K562 treated with DMSO at 1 percent for 12 hours (cell line): ENCODE measurements around the gene CLK2. TPM values are rescaled to one million over a fixed set of nuclear protein-coding genes. Genes with fewer than 3 reads are reported as not detected.

Experiments
- total RNA-seq: library from RNA; unstranded; fragments of 300-600 nt; gene quantifications from 2 replicates; pipeline ENCODE4 v1.2.3, GENCODE V29; 2022; ENCODE audit not compliant: insufficient read depth

The CLK2 gene
- 21.7 and 62.2 TPM in 2 replicates for total RNA-seq

DNA sequence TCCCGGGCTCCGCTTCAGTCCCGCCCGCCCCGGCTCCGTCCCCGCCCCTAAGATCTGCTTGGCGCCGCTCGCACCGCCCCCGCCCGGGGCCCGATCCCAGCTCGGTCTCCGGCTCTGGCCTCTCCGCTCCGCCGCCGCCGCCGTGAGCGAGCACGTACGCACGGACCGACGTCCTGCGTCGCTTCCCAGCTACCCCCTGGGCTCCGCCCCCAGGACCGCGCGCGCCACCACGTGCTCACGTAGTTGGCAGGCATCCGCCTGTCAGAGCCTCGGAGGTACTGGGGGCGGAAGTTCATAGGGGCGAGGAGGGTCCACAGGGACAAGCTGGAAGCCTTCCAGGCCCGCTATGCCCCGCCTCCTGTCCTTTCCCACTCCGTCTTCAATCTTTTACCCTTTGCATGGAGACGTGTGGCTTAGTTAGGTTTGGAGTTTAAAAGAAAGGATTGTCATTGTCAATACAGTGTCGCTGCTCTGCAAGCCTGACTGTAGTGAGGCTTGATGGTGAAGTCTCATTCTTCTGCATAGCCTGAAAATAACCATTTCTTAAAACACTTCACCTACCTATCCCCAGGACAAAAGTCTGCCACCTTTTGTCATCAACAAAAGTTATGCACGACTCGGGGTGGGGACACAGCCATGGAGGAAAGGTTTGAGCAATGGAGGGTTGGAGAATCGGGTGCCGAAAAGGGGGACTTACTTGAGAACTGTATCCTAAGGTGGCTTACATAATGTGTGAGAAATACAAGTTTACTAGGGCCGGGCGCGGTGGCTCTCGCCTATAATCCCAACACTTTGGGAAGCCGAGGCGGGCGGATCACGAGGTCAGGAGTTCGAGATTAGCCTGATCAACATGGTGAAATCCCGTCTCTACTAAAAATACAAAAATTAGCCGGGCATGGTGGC is at the start of gene CLK2:
Gene CLK2 (minus strand): TSS at position 162 of the 903 bp plus-strand sequence. CDS start 2,527 bp downstream, outside the sequence.

DNA sequence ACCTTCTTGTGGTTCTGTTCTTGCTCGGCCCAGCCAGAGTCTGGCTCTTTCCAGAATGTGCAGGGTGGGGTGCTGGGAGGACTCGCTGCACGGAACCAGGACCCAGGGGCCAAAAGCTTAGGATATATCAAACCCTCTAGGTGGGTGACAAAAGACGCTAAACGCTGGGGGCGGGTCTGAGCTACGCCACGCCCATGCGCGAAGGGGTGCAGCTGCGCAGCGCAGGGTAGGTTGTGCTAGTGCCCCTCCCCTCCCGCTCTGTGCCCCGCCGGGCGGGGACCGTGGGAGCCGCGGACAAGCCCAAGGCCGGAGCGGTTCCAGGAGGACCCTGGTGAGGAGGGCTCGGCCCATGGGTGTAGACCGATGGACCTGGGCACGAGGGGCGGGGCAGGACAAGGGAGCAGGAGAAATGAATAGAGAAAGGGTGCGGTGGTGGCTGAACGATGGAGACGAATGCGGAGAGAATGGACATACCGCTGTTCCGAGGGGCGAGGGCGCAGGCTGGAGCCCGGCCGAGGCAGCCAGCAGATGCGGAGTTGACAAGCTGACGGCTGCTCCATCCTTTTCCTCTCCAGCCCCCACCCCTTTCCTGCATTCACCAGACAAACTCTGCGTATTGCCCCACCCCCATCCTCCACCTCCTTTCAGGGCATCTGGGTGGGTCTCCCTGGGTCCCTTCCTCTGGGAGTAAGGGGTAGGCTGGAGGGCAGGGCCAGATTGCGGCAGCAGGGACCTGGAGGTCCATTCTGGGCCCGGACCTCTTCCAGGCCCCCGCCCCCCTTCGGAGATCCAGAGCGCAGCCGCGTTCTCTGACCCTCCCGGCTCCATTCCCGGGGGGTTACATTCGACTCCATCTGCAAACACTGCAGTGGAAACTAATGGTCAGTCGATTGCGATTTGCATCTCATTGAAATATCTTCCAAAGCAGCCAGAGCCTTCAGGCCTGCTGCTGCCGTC is 47.6 kb upstream of the CLK2 start, which contains the start of gene RUSC1:
Gene RUSC1 (plus strand): TSS at position 234 of the 957 bp plus-strand sequence. CDS start 880 bp downstream, outside the sequence.

DNA sequence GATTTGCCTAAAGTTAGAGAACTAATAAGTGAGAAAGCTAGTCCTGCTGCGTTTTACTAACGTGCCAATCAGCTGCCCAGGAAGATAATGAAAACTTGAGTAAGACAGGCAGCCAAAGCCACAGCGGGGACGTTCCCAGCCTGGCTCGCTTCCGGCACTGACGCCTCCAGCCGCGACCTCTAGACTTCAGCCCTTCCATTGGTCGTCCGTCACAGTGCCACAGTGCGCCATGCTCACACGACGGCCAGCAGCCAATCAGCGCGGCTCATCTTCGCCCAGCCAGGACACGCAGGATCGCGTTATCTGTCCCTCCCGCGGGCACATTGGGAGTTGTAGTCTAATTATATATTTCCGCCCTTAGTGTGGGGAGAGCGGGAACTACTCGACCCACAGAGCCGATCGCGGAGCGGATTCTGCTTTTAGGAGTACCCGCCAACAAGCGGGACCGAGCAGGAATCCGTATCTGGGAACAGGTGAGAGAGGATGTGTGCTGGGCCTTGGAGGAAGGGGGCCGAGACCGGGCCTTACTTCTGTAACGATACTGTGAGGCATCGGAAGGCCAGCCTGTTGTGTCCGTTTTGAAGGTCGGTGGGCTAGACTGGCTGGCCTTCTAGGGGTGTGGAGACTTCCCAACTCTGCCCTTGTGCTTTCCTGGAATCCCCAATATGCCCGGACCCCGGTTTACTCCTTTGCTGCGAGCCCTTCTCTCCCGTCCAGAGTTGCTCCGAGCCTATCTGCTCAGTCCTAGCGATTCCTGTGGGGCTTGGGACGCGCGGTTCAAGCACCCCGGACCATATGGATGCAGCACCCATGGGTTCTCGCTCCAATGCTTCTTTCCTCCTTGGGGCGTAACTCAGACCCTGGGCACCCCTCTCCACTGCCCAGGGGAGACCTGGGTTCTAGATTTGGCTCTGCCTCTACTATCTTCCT is 35.5 kb upstream of the CLK2 start, which contains the start of gene FDPS:
Gene FDPS (plus strand): TSS at position 374 of the 930 bp plus-strand sequence. CDS start 924 bp downstream, outside the sequence.

DNA sequence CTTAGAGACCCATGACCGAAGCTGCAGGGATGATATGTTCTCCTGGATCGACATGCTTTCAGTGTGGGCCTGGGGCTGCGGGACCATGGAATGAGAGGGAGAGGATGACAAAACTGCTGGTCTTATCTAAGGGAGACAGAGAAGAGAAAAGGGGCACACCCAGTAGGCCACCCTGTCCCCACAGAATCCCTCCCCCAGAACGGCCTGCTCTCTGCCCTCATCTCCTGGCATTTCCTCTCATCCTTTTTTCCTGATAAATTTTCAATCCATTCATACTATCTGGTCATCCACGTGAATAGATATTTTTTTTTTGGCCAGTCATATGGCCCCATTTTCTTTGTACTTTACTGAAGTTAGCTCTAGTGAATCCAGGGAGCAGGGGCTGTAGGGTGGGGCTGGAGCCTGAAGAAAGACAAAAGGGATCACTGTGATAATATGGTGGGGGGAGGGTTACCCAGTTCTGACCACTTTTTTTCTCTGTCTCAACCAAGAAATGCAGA is 28.1 kb upstream of the CLK2 start, which contains the start of gene PKLR:
Gene PKLR (minus strand): TSS at position 97 of the 500 bp plus-strand sequence. CDS start 43 bp downstream, at position 54.

DNA sequence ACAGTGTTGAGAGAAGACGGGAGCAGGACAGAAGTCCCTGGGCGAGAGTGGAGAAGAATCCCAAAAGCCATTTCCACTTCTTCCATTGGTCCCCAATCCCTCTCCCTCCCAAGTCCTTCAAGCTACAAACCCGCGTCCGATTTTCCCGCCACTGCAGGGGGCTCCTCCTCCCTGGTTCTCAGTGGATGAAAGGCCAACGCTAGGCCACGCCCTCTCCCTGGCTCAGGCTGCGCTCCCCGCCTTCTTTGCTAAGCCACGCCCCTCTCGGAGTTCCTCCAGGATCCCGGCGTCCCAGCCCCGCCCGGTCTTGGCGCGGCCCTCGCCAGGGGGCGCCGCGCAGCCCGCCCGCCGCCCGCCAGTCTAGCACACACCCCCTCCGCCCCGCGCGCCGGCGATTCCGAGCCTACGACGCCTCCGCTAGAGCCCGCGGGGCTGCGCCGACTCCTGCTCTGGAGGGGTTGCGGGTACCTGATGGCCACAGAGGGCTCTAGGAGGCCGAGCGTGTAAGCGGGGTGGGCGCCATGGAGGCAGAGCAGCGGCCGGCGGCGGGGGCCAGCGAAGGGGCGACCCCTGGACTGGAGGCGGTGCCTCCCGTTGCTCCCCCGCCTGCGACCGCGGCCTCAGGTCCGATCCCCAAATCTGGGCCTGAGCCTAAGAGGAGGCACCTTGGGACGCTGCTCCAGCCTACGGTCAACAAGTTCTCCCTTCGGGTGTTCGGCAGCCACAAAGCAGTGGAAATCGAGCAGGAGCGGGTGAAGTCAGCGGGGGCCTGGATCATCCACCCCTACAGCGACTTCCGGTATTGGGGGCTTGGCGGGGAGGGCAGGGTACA is 4.0 kb upstream of the CLK2 start, which contains the start of gene HCN3:
Gene HCN3 (plus strand): TSS at position 394 of the 832 bp plus-strand sequence. CDS start 128 bp downstream, at position 522.

DNA sequence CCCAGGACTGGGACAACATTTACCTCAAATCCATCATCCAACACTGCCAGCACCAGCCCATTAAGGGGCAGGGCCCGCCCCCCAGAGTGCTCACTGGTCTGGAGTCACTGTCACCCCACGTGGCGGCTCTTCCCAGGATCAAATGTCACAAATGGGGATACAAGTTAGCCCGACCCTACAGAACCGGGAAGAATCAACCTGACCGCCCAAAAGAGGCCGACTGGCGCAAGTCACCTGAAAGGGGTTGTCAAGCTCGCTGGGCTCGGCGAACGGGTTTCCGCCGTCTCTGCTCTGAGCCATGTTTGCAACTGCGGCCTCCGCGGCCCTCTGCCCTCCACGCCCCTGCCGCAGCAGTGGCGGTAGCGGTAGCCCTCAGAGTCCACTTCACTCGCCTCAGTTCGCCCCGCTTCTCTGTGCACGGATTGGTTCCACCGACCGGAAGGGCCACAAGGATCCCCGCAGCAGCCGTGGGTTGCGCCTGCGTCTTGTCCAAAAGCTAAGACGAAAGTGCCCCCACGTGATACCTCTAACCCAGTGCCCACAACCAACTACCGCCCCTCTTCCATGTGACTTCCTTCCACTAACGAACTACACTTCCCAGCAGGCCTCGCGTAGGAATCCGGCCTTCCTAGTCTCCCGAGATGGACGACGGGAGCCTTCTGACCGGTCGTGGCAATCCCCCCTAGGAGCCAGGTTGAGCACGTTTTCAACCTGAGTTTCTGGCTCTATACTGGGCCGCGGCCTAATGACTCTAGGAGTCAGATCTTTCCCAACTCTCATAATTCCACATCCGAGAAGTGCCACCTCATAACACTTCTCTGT is 11.2 kb downstream of the CLK2 start, which contains the start of gene SCAMP3:
Gene SCAMP3 (minus strand): TSS at position 509 of the 822 bp plus-strand sequence. CDS start 209 bp downstream, at position 300.

DNA sequence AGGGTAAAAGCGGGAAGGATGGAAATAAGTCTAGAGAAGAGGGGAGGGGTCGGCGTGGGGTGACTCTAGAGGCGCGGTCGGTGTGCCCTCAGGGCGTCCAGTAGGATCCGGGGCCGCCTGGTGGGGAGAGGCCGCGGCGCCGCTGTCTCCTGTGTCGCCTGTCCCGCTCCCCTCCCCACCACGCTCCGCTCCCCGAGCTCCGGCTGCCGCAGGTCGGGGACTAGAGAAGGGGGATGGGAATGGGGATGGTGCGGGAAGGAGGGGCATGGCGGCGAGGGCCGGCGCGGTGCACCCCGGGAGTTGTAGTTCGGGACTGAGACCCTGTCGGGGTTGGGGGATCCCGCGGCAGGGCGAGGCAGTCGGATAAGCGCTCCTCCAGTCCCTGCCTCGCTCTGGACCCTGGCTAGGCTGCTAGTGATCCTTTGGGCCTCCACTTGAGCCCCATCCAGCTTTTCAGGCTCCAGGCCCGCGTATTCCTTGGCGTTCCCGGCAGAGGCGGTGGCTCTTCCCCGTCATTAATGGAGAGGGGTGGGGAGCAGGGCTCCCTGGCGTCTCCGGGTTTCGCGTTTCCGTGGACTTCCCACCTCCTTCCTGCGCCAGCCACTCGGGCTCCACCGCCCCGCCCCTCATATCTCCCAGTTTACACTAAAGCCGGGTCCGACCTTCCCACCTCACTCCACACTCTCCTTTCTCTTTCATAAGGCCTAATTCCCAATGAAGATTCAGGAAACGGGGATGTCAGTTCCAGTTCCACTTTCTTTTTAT is 17.9 kb downstream of the CLK2 start, which contains the start of gene ENTREP3:
Gene ENTREP3 (minus strand): TSS at position 241 of the 765 bp plus-strand sequence. CDS start 606 bp downstream, outside the sequence.

Other genes starting within 250 kb of the CLK2 start
- gene DCST2, start 239.7 kb downstream of the CLK2 start, total RNA-seq = 0.99 and 2.2 TPM in 2 replicates
- gene DCST1, start 239.7 kb downstream of the CLK2 start, total RNA-seq = not detected in 2 replicates
- 44.7 and 44.9 TPM in 2 replicates for gene ADAM15, start 222.2 kb downstream of the CLK2 start, total RNA-seq
- 11.9 and 16.0 TPM in 2 replicates for gene EFNA4, start 209.8 kb downstream of the CLK2 start, total RNA-seq
- 5.3 and 6.7 TPM in 2 replicates for gene EFNA3, start 194.7 kb downstream of the CLK2 start, total RNA-seq
- gene EFNA1, start 145.6 kb downstream of the CLK2 start, total RNA-seq = 3.9 and 5.4 TPM in 2 replicates
- 106 and 112 TPM in 2 replicates for gene SLC50A1, start 137.7 kb downstream of the CLK2 start, total RNA-seq
- gene DPM3, start 133.0 kb downstream of the CLK2 start, total RNA-seq = 98.9 and 177 TPM in 2 replicates
- 303 and 367 TPM in 2 replicates for gene KRTCAP2, start 100.2 kb downstream of the CLK2 start, total RNA-seq
- gene TRIM46, start 99.7 kb downstream of the CLK2 start, total RNA-seq = 0.26 TPM in 1 of 2 replicates, not detected in the other
- 3.1 and 3.3 TPM in 2 replicates for gene THBS3, start 65.6 kb downstream of the CLK2 start, total RNA-seq
- 61.9 and 73.8 TPM in 2 replicates for gene MTX1, start 64.8 kb downstream of the CLK2 start, total RNA-seq
- 19.8 and 37.2 TPM in 2 replicates for gene ENTREP3, start 18.0 kb downstream of the CLK2 start, total RNA-seq
- gene SCAMP3, start 11.1 kb downstream of the CLK2 start, total RNA-seq = 109 and 129 TPM in 2 replicates
- 2.8 and 5.7 TPM in 2 replicates for gene HCN3, start 4.0 kb upstream of the CLK2 start, total RNA-seq
- 15.7 and 16.2 TPM in 2 replicates for gene PKLR, start 27.9 kb upstream of the CLK2 start, total RNA-seq
- gene FDPS, start 35.4 kb upstream of the CLK2 start, total RNA-seq = 206 and 210 TPM in 2 replicates
- 46.8 and 76.3 TPM in 2 replicates for gene RUSC1, start 47.4 kb upstream of the CLK2 start, total RNA-seq